ENCODE measurements around the gene SRXN1. TPM values are rescaled to one million over a fixed set of nuclear protein-coding genes. Genes with fewer than 3 reads are reported as not detected.
A peak's percentile ranks its signal among the peaks of the same experiment; 100 is the strongest.

The SRXN1 gene
- total and polyA plus RNA-seq, 9 of the 15 experiments (the other 6 are each of a cell fraction or from before 2014, with no cell fraction given) = 6.8 to 36.4 (median 21.6) TPM

DNA sequence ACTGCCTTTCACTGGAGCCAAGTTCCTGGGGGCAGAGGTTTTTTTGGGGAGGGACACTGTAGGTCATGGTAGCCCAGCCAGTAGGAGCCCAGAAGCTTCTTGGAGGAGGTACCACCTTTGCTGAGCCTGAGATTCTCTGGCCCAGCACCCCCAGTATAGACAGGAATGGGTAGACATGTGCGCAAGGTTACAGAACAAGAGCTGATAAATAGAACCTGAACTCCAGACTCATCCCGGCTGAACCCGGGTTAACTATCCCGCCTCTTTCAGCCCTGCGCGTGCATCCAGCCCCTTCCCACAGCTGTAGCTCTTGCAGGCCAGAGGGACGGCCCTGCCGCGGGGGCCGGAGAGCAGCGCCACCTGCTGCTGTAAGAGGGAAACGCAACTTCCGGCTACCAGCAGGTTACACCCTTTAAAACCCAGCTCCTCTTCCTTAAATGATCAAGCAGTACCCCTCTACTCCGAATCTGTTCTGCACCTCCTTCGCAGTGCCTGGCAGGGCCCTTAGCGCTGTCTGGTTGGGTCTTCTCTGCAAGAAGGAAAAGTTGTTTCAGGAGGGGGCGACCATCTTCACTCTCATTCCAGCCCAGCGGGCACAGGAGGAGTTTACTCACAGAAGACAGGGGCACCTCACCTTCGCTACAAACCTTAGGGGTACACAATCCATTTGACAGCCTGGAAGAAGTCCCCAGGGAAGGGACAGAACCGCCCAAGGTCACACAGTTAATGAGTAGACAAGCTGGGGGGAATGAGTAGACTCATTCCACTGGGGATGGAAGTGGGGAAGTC, 7.5 kb downstream of the SRXN1 start (continued):
- TF ChIP-seq, protein P1, sequence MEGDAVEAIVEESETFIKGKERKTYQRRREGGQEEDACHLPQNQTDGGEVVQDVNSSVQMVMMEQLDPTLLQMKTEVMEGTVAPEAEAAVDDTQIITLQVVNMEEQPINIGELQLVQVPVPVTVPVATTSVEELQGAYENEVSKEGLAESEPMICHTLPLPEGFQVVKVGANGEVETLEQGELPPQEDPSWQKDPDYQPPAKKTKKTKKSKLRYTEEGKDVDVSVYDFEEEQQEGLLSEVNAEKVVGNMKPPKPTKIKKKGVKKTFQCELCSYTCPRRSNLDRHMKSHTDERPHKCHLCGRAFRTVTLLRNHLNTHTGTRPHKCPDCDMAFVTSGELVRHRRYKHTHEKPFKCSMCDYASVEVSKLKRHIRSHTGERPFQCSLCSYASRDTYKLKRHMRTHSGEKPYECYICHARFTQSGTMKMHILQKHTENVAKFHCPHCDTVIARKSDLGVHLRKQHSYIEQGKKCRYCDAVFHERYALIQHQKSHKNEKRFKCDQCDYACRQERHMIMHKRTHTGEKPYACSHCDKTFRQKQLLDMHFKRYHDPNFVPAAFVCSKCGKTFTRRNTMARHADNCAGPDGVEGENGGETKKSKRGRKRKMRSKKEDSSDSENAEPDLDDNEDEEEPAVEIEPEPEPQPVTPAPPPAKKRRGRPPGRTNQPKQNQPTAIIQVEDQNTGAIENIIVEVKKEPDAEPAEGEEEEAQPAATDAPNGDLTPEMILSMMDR (IDR thresholded peaks at IDR 0.05 in 2 of 3, conservative IDR thresholded peaks at IDR 0.05 in 1 of 3; ENCODE audit: insufficient read depth in 2 of 3, low read depth in 1 of 3, low read length in 3 of 3) = peak; percentile 83 to 90 (median 87)
- TF ChIP-seq ELF1 (tag; IDR thresholded peaks at IDR 0.05) = peak; percentile 79
- 0 out of 2 replicates have a peak, but pooled peaks have one; percentile 37 for TF ChIP-seq POLR2A (conservative IDR thresholded peaks at IDR 0.05)
- TF ChIP-seq ZNF224 (CRISPR knock-in tag; IDR thresholded peaks at IDR 0.05) = no peak
- TF ChIP-seq ZNF239 (CRISPR knock-in tag; IDR thresholded peaks at IDR 0.05) = no peak
- TF ChIP-seq GATA2 (CRISPR knock-in tag; IDR thresholded peaks at IDR 0.05) = no peak
- TF ChIP-seq KAT7 (CRISPR knock-in tag; IDR thresholded peaks at IDR 0.05; ENCODE audit: borderline replicate concordance) = no peak
- TF ChIP-seq ETV1 (tag; conservative IDR thresholded peaks at IDR 0.05; ENCODE audit: low read depth) = peak; percentile 92
- TF ChIP-seq SMC3 (conservative IDR thresholded peaks at IDR 0.05; ENCODE audit: insufficient read depth, low read depth, low read length) = peak; percentile 76
- TF ChIP-seq HMG20A (CRISPR knock-in tag; conservative IDR thresholded peaks at IDR 0.05) = no peak
- TF ChIP-seq, protein P2, sequence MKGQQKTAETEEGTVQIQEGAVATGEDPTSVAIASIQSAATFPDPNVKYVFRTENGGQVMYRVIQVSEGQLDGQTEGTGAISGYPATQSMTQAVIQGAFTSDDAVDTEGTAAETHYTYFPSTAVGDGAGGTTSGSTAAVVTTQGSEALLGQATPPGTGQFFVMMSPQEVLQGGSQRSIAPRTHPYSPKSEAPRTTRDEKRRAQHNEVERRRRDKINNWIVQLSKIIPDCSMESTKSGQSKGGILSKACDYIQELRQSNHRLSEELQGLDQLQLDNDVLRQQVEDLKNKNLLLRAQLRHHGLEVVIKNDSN (CRISPR knock-in tag; IDR thresholded peaks at IDR 0.05) = 0 out of 2 replicates have a peak, but pooled peaks have one; percentile 16
- TF ChIP-seq RB1 (IDR thresholded peaks at IDR 0.05; ENCODE audit: low read depth) = peak; percentile 42; the same call in 1 of the 2 replicates

Data from K562 (cell line).